Aorta (tissue), 5 donors: Measurements from ENCODE around the gene GALNT12. TPM values are rescaled to one million over a fixed set of nuclear protein-coding genes. Genes with fewer than 3 reads are reported as not detected.

Experiments used
- ATAC-seq: fragments of 200-7000 bp; cut with Tn5 transposase; one replicate; pipeline ENCODE4 v1.9.1; 2022; ENCODE audit warnings: moderate library complexity; ENCODE audit not compliant: low FRiP score
- DNase-seq, 2 donors: peaks; one replicate each; pipeline ENCODE4 v3.0.0-alpha.2; 2020
- H3K27ac ChIP-seq, 2 donors: one replicate each; pipeline ENCODE4 v1.5.1; 2013; ENCODE audit warnings: low read length in 2 of 2, mild to moderate bottlenecking in 2 of 2, moderate library complexity in 2 of 2, control low read depth in 1 of 2, inconsistent platforms in 1 of 2, low read depth in 1 of 2
- H3K27me3 ChIP-seq, 2 donors: one replicate each; pipeline ENCODE4 v1.6.1; 2013; ENCODE audit warnings: control low read depth in 1 of 2, low read length in 1 of 2, mild to moderate bottlenecking in 1 of 2, moderate library complexity in 1 of 2; ENCODE audit not compliant: insufficient read depth in 2 of 2, control insufficient read depth in 1 of 2
- H3K36me3 ChIP-seq, 2 donors: one replicate each; pipeline ENCODE4 v1.6.1; 2013; ENCODE audit warnings: control low read depth in 1 of 2, low read length in 1 of 2, mild to moderate bottlenecking in 1 of 2; ENCODE audit not compliant: insufficient read depth in 2 of 2, control insufficient read depth in 1 of 2
- H3K4me1 ChIP-seq, 2 donors: one replicate each; pipeline ENCODE4 v1.6.1; 2013; ENCODE audit warnings: low read length in 2 of 2, control low read depth in 1 of 2, mild to moderate bottlenecking in 1 of 2, moderate library complexity in 1 of 2; ENCODE audit not compliant: insufficient read depth in 2 of 2, control insufficient read depth in 1 of 2
- H3K4me3 ChIP-seq, 2 donors: one replicate each; pipeline ENCODE4 v1.5.1; 2013; ENCODE audit warnings: low read length in 2 of 2, control low read depth in 1 of 2, mild to moderate bottlenecking in 1 of 2
- H3K9me3 ChIP-seq: one replicate; pipeline ENCODE4 v1.6.1; 2013; ENCODE audit warnings: mild to moderate bottlenecking, low read length; ENCODE audit not compliant: control insufficient read depth
- WGBS, 2 donors: extraction: QIAGEN DNeasy Blood & Tissue Kit; methylation state at CpG; one replicate each; pipeline ENCODE4 v1.1.7; 2013; 5-methylcytosine and 5-hydroxymethylcytosine counted together
- intact Hi-C, 2 donors: fragments of 100-400 bp; cut with DNase I; formaldehyde crosslinking; loops; one replicate each; pipeline versions ENCODE4 v1.14.2 to v1.15.0; 2022
- polyA plus RNA-seq, 2 donors: library from polyadenylated mRNA; stranded (reverse); fragments of 200-250 nt; gene quantifications; one replicate each; pipeline ENCODE4 v1.2.3, GENCODE V29; 2013
- total RNA-seq, 2 donors: library from RNA; stranded (reverse); fragmentation: NEBNext Ultra II Directional; extraction: Animal tissue kit (Norgen Biotek cat#: 25700); gene quantifications; one replicate each; pipeline ENCODE4 v1.2.1, GENCODE V29; 2021
- donor health status: healthy with polysubstance abuse.
- donor health status: Bipolar disorder and iron deficiency.
- donor health status: DM: no; HTN: no; CAD: no.
- donor health status: DM: no; HTN: no; CAD: no.
- donor health status: DM: yes; HTN: yes; CAD: no.

The GALNT12 gene
- total and polyA plus RNA-seq, 4 donors = 2.9 to 12.6 (median 4.1) TPM

GRCh38 chr9:98831696-98832095 lies 24.2 kb downstream of the GALNT12 start:
- ATAC-seq = no peak
- no peaks in the 10 kb centered on the region for H3K4me1 ChIP-seq
- H3K4me3 ChIP-seq = no peak overlapping the region
- intact Hi-C loops = no loop called here
- H3K27me3 ChIP-seq = no peaks in the 10 kb centered on the region
- DNase-seq = no peak
- 72 to 82% methylated on average over 16 of the region's 16 CpGs for WGBS, 2 donors
- no peaks in the 10 kb centered on the region for H3K36me3 ChIP-seq
- H3K27ac ChIP-seq = no peak overlapping the region
- no peaks in the 10 kb centered on the region for H3K9me3 ChIP-seq

GRCh38 chr9:98832768-98833089 lies 25.3 kb downstream of the GALNT12 start:
- ATAC-seq = no peak
- Histone ChIP-seq H3K36me3 (no peaks in the 10 kb centered on the region), H3K9me3 (no peaks in the 10 kb centered on the region), H3K4me3 (no peak overlapping the region), H3K27me3 (no peaks in the 10 kb centered on the region), H3K27ac (no peak overlapping the region), H3K4me1 (no peaks in the 10 kb centered on the region)
- DNase-seq = no peak
- 97 to 100% methylated on average over 1 of the region's 1 CpG for WGBS, 2 donors
- intact Hi-C loops = no loop called here

GRCh38 chr9:98833090-98833956 lies 25.9 kb downstream of the GALNT12 start:
- H3K4me3 ChIP-seq = no peak overlapping the region
- 82 to 87% methylated on average over 9 of the region's 9 CpGs for WGBS, 2 donors
- intact Hi-C loops = no loop called here
- H3K27ac ChIP-seq = no peak overlapping the region
- ATAC-seq (no peak), DNase-seq (no peak)
- no peaks in the 10 kb centered on the region for H3K4me1 ChIP-seq
- no peaks in the 10 kb centered on the region for H3K36me3 ChIP-seq
- H3K9me3 ChIP-seq = no peaks in the 10 kb centered on the region
- H3K27me3 ChIP-seq = no peaks in the 10 kb centered on the region

GRCh38 chr9:98834386-98834785 lies 26.9 kb downstream of the GALNT12 start:
- intact Hi-C loops = no loop called here
- ATAC-seq (no peak), DNase-seq (no peak)
- Histone ChIP-seq H3K36me3 (no peaks in the 10 kb centered on the region), H3K27ac (no peak overlapping the region), H3K4me3 (no peak overlapping the region), H3K9me3 (no peaks in the 10 kb centered on the region), H3K27me3 (no peaks in the 10 kb centered on the region), H3K4me1 (no peaks in the 10 kb centered on the region)
- WGBS, 2 donors = 89 to 91% methylated on average over 9 of the region's 9 CpGs

GRCh38 chr9:98836206-98836605 lies 28.7 kb downstream of the GALNT12 start:
- 91% methylated on average over 4 of the region's 4 CpGs for WGBS, 2 donors
- Histone ChIP-seq H3K27ac (no peak overlapping the region), H3K9me3 (no peaks in the 10 kb centered on the region), H3K4me1 (no peaks in the 10 kb centered on the region), H3K27me3 (no peaks in the 10 kb centered on the region), H3K36me3 (no peaks in the 10 kb centered on the region), H3K4me3 (no peak overlapping the region)
- DNase-seq (no peak), ATAC-seq (no peak)
- intact Hi-C loops = no loop called here

GRCh38 chr9:98837516-98837915 lies 30.0 kb downstream of the GALNT12 start:
- no peak overlapping the region for H3K4me3 ChIP-seq
- 95 to 97% methylated on average over 4 of the region's 4 CpGs for WGBS, 2 donors
- H3K36me3 ChIP-seq = no peaks in the 10 kb centered on the region
- no peak overlapping the region for H3K27ac ChIP-seq
- H3K27me3 ChIP-seq = no peaks in the 10 kb centered on the region
- DNase-seq (no peak), ATAC-seq (no peak)
- H3K9me3 ChIP-seq = no peaks in the 10 kb centered on the region
- intact Hi-C loops = no loop called here
- H3K4me1 ChIP-seq = no peaks in the 10 kb centered on the region

- ATAC-seq (no peak), DNase-seq (no peak)
- H3K27ac ChIP-seq = no peak overlapping the region
- WGBS, 2 donors = 93 to 94% methylated on average over 6 of the region's 6 CpGs
- no peaks in the 10 kb centered on the region for H3K4me1 ChIP-seq
- H3K4me3 ChIP-seq = no peak overlapping the region
- H3K9me3 ChIP-seq = no peaks in the 10 kb centered on the region
- H3K36me3 ChIP-seq = no peaks in the 10 kb centered on the region
- intact Hi-C loops = no loop called here
- H3K27me3 ChIP-seq = no peaks in the 10 kb centered on the region
Observed at GRCh38 chr9:98838155-98838867, 30.8 kb downstream of the GALNT12 start.

- Histone ChIP-seq H3K4me3 (no peak overlapping the region), H3K27ac (no peak overlapping the region), H3K4me1 (no peaks in the 10 kb centered on the region), H3K9me3 (no peaks in the 10 kb centered on the region), H3K27me3 (no peaks in the 10 kb centered on the region), H3K36me3 (no peaks in the 10 kb centered on the region)
- DNase-seq (no peak), ATAC-seq (no peak)
- WGBS, 2 donors = 94 to 96% methylated on average over 6 of the region's 6 CpGs
- intact Hi-C loops = no loop called here
Observed at GRCh38 chr9:98838868-98839565, 31.5 kb downstream of the GALNT12 start.
